IMR-90 (cell line): ENCODE results near the gene PAM. TPM values are rescaled to one million over a fixed set of nuclear protein-coding genes. Genes with fewer than 3 reads are reported as not detected.

Experiments used
- ATAC-seq: fragments of 200-7000 bp; cut with Tn5 transposase; 2 replicates; pipeline ENCODE4 v1.9.1; 2020; ENCODE audit warnings: low read depth, mild to moderate bottlenecking, moderate library complexity
- BruUV-seq: library from RNA; stranded (reverse); fragments of 400-500 nt; replicated peaks from 2 replicates; lab custom pipeline; 2021; lab: Mats Ljungman, UMichigan
- CTCF ChIA-PET: fragments of 300-600 bp; formaldehyde crosslinking; extraction: SDS; loops from one replicate; lab custom pipeline; 2021; ENCODE audit warnings: antibody characterized with exemption; lab: Yijun Ruan, JAX
- POLR2A ChIA-PET: fragments of 300-600 bp; sonication (Branson Sonifier 250); formaldehyde crosslinking; loops from one replicate; lab custom pipeline; 2022; ENCODE audit warnings: antibody characterized with exemption; ENCODE audit not compliant: unreplicated experiment; lab: Charles Lee
- DNase-seq: peaks from one replicate; pipeline ENCODE4 v3.0.0; 2013
- H2AFZ ChIP-seq: replicated peaks from 2 replicates; pipeline ENCODE3; 2013; ENCODE audit warnings: low read length, mild to moderate bottlenecking; ENCODE audit not compliant: poor library complexity
- H2AK5ac ChIP-seq: 2 replicates; pipeline ENCODE4 v1.6.1; 2013; ENCODE audit warnings: low read depth, low read length, inconsistent platforms
- H2AK9ac ChIP-seq: replicated peaks from 2 replicates; pipeline ENCODE3; 2013; ENCODE audit warnings: mild to moderate bottlenecking, low read depth, low read length, moderate library complexity; ENCODE audit not compliant: poor library complexity
- H2BK120ac ChIP-seq: 2 replicates; pipeline ENCODE4 v1.6.1; 2013; ENCODE audit warnings: low read depth, low read length, inconsistent platforms
- H2BK15ac ChIP-seq: 3 replicates; pipeline ENCODE4 v1.6.1; 2013; ENCODE audit warnings: low read depth, low read length, inconsistent platforms
- H2BK20ac ChIP-seq: 2 replicates; pipeline ENCODE4 v1.6.1; 2013; ENCODE audit warnings: low read depth, mild to moderate bottlenecking, inconsistent platforms, low read length, moderate library complexity
- H2BK5ac ChIP-seq: 2 replicates; pipeline ENCODE4 v1.6.1; 2013; ENCODE audit warnings: mild to moderate bottlenecking, low read depth, low read length, inconsistent platforms; ENCODE audit not compliant: poor library complexity, severe bottlenecking
- H3K14ac ChIP-seq: replicated peaks from 2 replicates; pipeline ENCODE4 v1.6.1; 2013; ENCODE audit warnings: low read depth, low read length, inconsistent platforms
- H3K18ac ChIP-seq: 2 replicates; pipeline ENCODE4 v1.6.1; 2013; ENCODE audit warnings: low read depth, low read length, control low read depth
- H3K23ac ChIP-seq: 2 replicates; pipeline ENCODE4 v1.6.1; 2013; ENCODE audit warnings: low read depth, low read length, inconsistent platforms
- H3K27ac ChIP-seq: 2 replicates; pipeline ENCODE4 v1.5.1; 2013; ENCODE audit warnings: mild to moderate bottlenecking, control low read depth, low read length; ENCODE audit not compliant: insufficient read depth
- H3K27me3 ChIP-seq: 2 replicates; pipeline ENCODE4 v1.6.1; 2013; ENCODE audit warnings: low read length; ENCODE audit not compliant: control insufficient read depth, insufficient read depth
- H3K36me3 ChIP-seq: 2 replicates; pipeline ENCODE4 v1.6.1; 2013; ENCODE audit warnings: low read length, mixed read lengths; ENCODE audit not compliant: control insufficient read depth, insufficient read depth
- H3K4ac ChIP-seq: 2 replicates; pipeline ENCODE4 v1.6.1; 2013; ENCODE audit warnings: low read depth, low read length, inconsistent platforms
- H3K4me1 ChIP-seq: 2 replicates; pipeline ENCODE4 v1.6.1; 2013; ENCODE audit warnings: low read length, mixed read lengths; ENCODE audit not compliant: control insufficient read depth, insufficient read depth
- H3K4me2 ChIP-seq: 2 replicates; pipeline ENCODE4 v1.6.1; 2013; ENCODE audit warnings: low read depth, mild to moderate bottlenecking, control low read depth, low read length, moderate library complexity
- H3K4me3 ChIP-seq: 2 replicates; pipeline ENCODE4 v1.5.1; 2013; ENCODE audit warnings: low read depth, mild to moderate bottlenecking, control low read depth, low read length, moderate library complexity; ENCODE audit not compliant: insufficient read depth
- H3K56ac ChIP-seq: 2 replicates; pipeline ENCODE4 v1.6.1; 2013; ENCODE audit warnings: low read length, inconsistent platforms; ENCODE audit not compliant: insufficient read depth; ENCODE audit errors: extremely low read depth
- H3K79me1 ChIP-seq, 2 experiments: 2 replicates each; pipeline ENCODE4 v1.6.1; 2013; ENCODE audit warnings: low read length in 2 of 2, inconsistent platforms in 1 of 2, low read depth in 1 of 2
- H3K9ac ChIP-seq: 2 replicates; pipeline ENCODE4 v1.6.1; 2013; ENCODE audit warnings: low read depth, low read length, control low read depth
- H3K9me1 ChIP-seq: 2 replicates; pipeline ENCODE4 v1.6.1; 2013; ENCODE audit warnings: low read length, inconsistent platforms; ENCODE audit not compliant: insufficient read depth
- H3K9me3 ChIP-seq: 2 replicates; pipeline ENCODE4 v1.6.1; 2013; ENCODE audit warnings: low read length; ENCODE audit not compliant: control insufficient read depth, insufficient read depth
- H4K20me1 ChIP-seq: 2 replicates; pipeline ENCODE4 v1.6.1; 2013; ENCODE audit warnings: low read length, inconsistent platforms; ENCODE audit not compliant: insufficient read depth
- H4K5ac ChIP-seq: 2 replicates; pipeline ENCODE4 v1.6.1; 2013; ENCODE audit warnings: mild to moderate bottlenecking, low read depth, low read length, control low read depth
- H4K8ac ChIP-seq, 2 experiments: 2 replicates each; pipeline ENCODE4 v1.6.1; 2013; ENCODE audit warnings: low read depth in 2 of 2, low read length in 2 of 2, control low read depth in 1 of 2, inconsistent platforms in 1 of 2
- H4K91ac ChIP-seq: 2 replicates; pipeline ENCODE4 v1.6.1; 2013; ENCODE audit warnings: low read depth, low read length, inconsistent platforms; ENCODE audit not compliant: insufficient read depth
- BHLHE40 ChIP-seq: fragments of 150-350 bp; IDR thresholded peaks from 2 replicates; pipeline ENCODE4 v1.6.1; 2016; ENCODE audit warnings: mild to moderate bottlenecking, low read depth, low read length
- CEBPB ChIP-seq: IDR thresholded peaks from 2 replicates; pipeline ENCODE4 v1.6.1; 2012; ENCODE audit warnings: low read depth, low read length, improper control_type of control experiment
- ELK1 ChIP-seq: fragments of 150-350 bp; IDR thresholded peaks from 2 replicates; pipeline ENCODE4 v1.6.1; 2016; ENCODE audit warnings: low read depth, mild to moderate bottlenecking, low read length, moderate library complexity, borderline replicate concordance
- MAFK ChIP-seq: IDR thresholded peaks from 2 replicates; pipeline ENCODE4 v1.6.1; 2012; ENCODE audit warnings: low read depth, low read length, improper control_type of control experiment
- MAZ ChIP-seq: IDR thresholded peaks from 2 replicates; pipeline ENCODE4 v1.6.1; 2012; ENCODE audit warnings: low read depth, mild to moderate bottlenecking, low read length, improper control_type of control experiment, moderate library complexity, borderline replicate concordance
- MXI1 ChIP-seq: IDR thresholded peaks from 2 replicates; pipeline ENCODE4 v1.6.1; 2012; ENCODE audit warnings: low read depth, mild to moderate bottlenecking, low read length, moderate library complexity, borderline replicate concordance
- POLR2A ChIP-seq: IDR thresholded peaks from 2 replicates; pipeline ENCODE4 v1.6.1; 2012; ENCODE audit warnings: mild to moderate bottlenecking, low read depth, low read length
- RAD21 ChIP-seq: IDR thresholded peaks from 2 replicates; pipeline ENCODE4 v1.6.1; 2012; ENCODE audit warnings: low read length, improper control_type of control experiment
- RCOR1 ChIP-seq: IDR thresholded peaks from 2 replicates; pipeline ENCODE4 v1.6.1; 2012; ENCODE audit warnings: mild to moderate bottlenecking, low read length, improper control_type of control experiment; ENCODE audit not compliant: insufficient replicate concordance
- USF2 ChIP-seq: fragments of 150-350 bp; IDR thresholded peaks from 2 replicates; pipeline ENCODE4 v1.6.1; 2017; ENCODE audit warnings: mild to moderate bottlenecking, antibody characterized with exemption, low read length, low read depth
- WGBS, 2 experiments: methylation state at CpG; one replicate each; pipeline versions ENCODE4 v1.1.5 to v1.1.7; 2013; ENCODE audit warnings: missing lambda C conversion rate in 2 of 2; ENCODE audit not compliant: insufficient read length in 1 of 2; ENCODE audit errors: extremely low coverage in 2 of 2; 5-methylcytosine and 5-hydroxymethylcytosine counted together
- dilution Hi-C: fragments of 300-500 bp; cut with HindIII; formaldehyde crosslinking; loops from one replicate; pipeline ENCODE4 v1.14.3; 2018; ENCODE audit warnings: low sequenced_read_pairs; ENCODE audit not compliant: unreplicated experiment
- in situ Hi-C: fragments of 300-500 bp; cut with MboI; formaldehyde crosslinking; loops from 3 replicates; pipeline ENCODE4 v1.14.3; 2019; ENCODE audit warnings: low sequenced_read_pairs, inconsistent platforms, mixed read lengths
- intact Hi-C: fragments of 100-400 bp; cut with micrococcal nuclease; formaldehyde crosslinking; loops from 2 replicates; pipeline ENCODE4 v1.10.0; 2022
- polyA plus RNA-seq, 3 experiments: library from polyadenylated mRNA; depleted of rRNA; stranded (reverse); fragments of >200 nt; gene quantifications; 2 replicates each; pipeline ENCODE4 v1.2.3, GENCODE V29; 2012; ENCODE audit warnings: low replicate concordance in 1 of 3
- total RNA-seq: library from RNA; depleted of rRNA; stranded (reverse); fragments of >200 nt; gene quantifications from 2 replicates; pipeline ENCODE4 v1.2.3, GENCODE V29; 2012
- TF ChIP-seq, protein P1 (sequence below): conservative IDR thresholded peaks from 2 replicates; pipeline ENCODE4 v1.5.1; 2012; ENCODE audit warnings: mild to moderate bottlenecking, low read depth, low read length, improper control_type of control experiment

PAM gene
- total and polyA plus RNA-seq, 2 of the 4 experiments (the other 2 are of a cell fraction), result 115 to 179 TPM

DNA sequence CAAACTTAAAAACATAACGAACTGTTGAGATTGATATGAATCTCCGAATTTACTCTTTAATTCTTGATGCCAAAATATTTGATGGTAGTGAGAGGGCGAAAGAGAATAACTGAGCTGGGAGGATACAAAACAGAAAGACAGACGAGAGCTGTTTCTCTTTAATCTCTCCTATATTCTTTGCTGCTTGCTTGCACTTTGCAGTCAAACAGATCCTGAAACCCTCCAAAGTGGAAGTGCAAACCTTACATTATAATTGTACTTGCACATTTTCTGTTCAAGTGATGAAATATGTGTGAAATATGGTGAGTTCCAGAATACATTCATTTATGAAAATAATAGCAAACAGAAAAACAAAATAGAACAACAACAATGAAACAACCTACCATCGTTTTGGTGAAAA is 63.8 kb downstream of the PAM start:
- Histone ChIP-seq H2BK5ac (no peak overlapping the region), H2AFZ (no peak overlapping the region), H3K4me3 (no peak overlapping the region), H3K4ac (no peak overlapping the region), H3K9me3 (no peaks in the 10 kb centered on the region), H3K27ac (no peak overlapping the region), H3K9me1 (0 out of 2 replicates have a peak, but pooled peaks cover 4% of the 10 kb centered on the region), H2AK9ac (no peak overlapping the region), H4K5ac (no peak overlapping the region), H4K20me1 (peaks cover 12% of the 10 kb centered on the region; the same call in 1 of the 2 replicates), H3K79me1 (peaks cover 27 to 35% of the 10 kb centered on the region in 2 experiments), H3K4me1 (peaks cover 3% of the 10 kb centered on the region; the same call in 1 of the 2 replicates), H2BK120ac (no peak overlapping the region), H2BK15ac (no peak overlapping the region), H4K8ac (no peak overlapping the region), H2AK5ac (no peak overlapping the region), H3K56ac (no peak overlapping the region), H3K14ac (no peak overlapping the region), H3K18ac (no peak overlapping the region), H3K23ac (no peak overlapping the region), H3K9ac (no peak overlapping the region), H3K4me2 (no peak overlapping the region), H3K36me3 (no peaks in the 10 kb centered on the region), H3K27me3 (no peaks in the 10 kb centered on the region), H4K91ac (no peak overlapping the region), H2BK20ac (no peak overlapping the region)
- TF ChIP-seq POLR2A, result no peak
- no peak for TF ChIP-seq USF2
- TF ChIP-seq RCOR1, result no peak
- TF ChIP-seq CEBPB, result no peak
- TF ChIP-seq, protein P1, sequence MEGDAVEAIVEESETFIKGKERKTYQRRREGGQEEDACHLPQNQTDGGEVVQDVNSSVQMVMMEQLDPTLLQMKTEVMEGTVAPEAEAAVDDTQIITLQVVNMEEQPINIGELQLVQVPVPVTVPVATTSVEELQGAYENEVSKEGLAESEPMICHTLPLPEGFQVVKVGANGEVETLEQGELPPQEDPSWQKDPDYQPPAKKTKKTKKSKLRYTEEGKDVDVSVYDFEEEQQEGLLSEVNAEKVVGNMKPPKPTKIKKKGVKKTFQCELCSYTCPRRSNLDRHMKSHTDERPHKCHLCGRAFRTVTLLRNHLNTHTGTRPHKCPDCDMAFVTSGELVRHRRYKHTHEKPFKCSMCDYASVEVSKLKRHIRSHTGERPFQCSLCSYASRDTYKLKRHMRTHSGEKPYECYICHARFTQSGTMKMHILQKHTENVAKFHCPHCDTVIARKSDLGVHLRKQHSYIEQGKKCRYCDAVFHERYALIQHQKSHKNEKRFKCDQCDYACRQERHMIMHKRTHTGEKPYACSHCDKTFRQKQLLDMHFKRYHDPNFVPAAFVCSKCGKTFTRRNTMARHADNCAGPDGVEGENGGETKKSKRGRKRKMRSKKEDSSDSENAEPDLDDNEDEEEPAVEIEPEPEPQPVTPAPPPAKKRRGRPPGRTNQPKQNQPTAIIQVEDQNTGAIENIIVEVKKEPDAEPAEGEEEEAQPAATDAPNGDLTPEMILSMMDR, result no peak
- no peak for TF ChIP-seq BHLHE40
- no peak for TF ChIP-seq ELK1
- no peak for TF ChIP-seq MXI1
- TF ChIP-seq MAFK, result no peak
- TF ChIP-seq RAD21, result no peak
- no peak for TF ChIP-seq MAZ
- ATAC-seq (no peak), DNase-seq (no peak)
- ChIA-PET POLR2A (interaction anchor here (0.6 kb wide), 1 partner anchor 22 kb away, joined by 9 read pairs; no protein-coding TSS in a partner anchor), CTCF (no interaction called here)
- dilution Hi-C loops, result no loop called here
- no CpG with 5 or more reads among the region's 5 CpGs for WGBS, 2 experiments
- in situ Hi-C loops, result no loop called here
- BruUV-seq, result no TSS peak
- intact Hi-C loops, result no loop called here
